Activated CD4-positive, alpha-beta T cell treated with anti-CD3 and anti-CD28 coated beads, Interleukin-2, amount 50 U/mL, for 4 hours (primary cell): ENCODE results near the gene CCR6.

ENCODE experiments used
- DNase-seq, 2 experiments: peaks; one replicate each; pipeline ENCODE4 v3.0.0-alpha.2; 2020

Gene CCR6

DNA sequence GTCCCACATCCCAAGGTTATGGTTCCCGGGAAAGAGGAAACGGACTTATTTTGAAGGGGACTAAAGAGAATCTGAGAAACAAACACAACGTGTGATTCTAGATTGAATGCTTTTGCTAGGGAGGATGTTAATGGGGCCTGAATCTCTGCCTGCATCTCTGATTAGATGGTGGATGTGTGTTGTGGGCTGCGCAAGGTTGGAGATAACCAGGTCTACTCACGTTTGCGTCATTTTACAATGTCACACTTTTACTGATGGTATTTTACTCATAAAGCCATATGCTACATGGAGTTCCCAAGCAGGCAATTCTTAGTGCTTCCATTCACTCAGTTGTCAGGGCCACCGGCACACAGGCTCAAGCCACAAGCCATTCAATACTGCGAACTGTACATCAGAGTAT is 23.2 kb upstream of the CCR6 start:
- DNase-seq, result no peak

DNA sequence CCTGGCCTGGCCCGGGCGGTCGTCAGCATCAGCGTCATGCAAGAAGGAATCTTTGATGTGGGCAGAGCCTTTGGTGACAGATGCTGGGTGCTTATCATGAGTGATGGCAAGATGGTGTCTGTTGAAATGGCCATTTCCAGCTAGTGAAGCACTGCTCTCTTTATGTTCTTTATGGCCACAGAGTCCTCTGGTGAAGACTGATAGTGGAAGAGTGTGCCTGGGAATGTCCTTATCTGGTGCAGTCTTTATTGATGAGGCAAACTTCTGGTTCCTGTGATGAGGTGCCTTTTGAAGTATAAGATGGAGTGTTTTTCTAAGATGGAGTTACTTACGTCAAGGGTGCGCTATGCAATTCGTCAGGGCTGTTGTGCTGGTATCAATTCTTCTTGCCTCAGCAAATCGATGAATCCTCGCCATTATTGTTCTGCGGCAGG is 22.6 kb upstream of the CCR6 start:
- no peak for DNase-seq

DNA sequence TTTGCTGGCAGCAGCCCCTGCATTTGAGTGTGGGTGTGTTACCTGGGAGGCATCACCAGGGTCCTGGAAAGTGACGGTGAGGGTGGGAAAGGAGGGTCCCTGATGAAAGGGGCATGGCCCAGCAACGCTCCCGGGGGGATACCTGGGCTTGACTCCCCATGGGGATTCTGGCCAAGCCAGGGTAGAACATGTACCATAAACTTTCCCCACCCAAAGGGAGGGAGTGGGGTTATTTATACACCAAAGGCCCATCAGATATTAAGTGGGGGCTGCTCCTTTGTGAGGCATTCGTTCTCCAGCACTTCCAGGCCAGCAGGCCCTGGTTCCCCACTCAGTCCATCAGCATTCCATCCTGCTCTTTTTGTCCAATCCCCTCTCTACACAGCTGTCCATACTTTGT is 20.6 kb upstream of the CCR6 start:
- DNase-seq, result no peak

DNA sequence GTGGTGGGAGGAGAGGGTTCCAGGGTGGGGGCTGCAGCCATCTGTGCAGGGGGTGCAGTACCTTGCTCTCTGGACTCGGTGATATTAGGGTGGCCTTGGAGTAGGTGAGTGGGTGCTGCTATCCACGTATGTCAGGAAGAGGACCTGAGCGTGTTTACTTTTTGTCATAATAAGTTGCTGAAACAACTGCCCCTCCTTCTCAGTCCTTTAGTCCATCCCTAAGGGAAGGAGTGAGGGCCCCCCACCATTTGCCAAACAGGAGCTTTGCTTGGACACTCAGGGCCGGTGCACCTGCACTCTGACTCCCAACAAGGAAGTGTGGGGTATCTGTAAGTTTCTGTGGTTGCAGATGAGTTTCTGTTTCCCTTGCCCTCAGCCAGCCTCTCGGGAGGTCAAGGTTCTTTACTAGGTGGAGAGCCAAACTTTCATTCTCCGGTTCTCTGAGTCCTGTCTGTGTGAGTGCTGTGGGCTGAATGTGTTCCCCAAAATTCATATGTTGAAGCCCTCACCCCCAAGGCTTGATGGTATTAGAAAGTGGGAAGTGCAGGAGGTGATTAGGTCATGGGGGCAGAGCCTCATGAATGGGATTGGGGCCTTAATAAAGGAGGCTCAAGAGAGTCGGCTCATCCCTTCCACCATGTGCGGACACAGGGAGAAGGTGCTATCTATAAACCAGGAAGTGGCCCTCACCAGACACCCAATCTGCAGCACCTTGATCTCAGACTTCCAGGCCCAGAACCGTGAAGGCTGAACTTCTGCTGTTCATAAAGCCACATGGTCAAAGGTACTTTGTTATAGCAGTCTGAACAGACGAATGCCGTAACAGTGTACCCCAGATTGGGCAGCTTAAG is 19.6 kb upstream of the CCR6 start:
- no peak for DNase-seq

DNA sequence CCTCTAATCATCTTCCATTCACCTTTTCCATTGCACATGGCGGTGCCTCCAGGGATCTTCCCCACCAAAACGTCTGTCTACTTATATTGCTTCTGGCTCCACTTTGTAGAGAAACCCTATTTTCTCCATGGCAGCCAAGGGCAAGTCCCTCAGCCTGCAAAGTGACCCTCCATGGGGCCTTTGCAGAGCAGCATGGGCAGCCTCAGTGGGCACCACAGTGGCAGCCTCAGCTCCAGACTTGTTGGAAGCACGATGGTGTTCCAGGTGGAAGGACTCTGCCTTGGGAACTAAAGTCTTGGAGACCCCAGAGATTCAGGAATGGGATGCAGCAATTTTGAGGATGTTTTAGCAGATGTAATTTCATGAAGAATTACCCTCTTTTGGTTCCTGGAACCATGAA is 18.5 kb upstream of the CCR6 start:
- no peak for DNase-seq

DNA sequence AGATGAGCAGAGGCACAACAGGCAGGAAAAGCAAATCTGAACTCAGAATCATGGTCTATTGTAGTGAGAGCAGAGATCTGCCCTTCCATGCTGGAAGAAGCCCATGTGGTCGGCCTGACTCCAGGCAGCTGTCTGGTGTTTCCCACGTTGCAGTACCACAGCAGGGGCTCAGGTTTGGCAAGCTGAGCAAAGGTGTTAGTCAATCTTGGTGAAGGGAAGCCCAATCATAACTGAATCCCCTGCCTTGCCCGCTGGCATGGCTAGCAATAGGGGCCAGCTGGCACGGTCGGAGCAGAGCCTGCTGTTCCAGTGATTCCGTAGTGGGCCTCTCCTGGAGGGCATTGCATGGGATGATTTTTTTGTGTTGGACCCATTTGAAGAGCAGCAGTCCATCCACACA is 17.8 kb upstream of the CCR6 start:
- DNase-seq, result no peak

DNA sequence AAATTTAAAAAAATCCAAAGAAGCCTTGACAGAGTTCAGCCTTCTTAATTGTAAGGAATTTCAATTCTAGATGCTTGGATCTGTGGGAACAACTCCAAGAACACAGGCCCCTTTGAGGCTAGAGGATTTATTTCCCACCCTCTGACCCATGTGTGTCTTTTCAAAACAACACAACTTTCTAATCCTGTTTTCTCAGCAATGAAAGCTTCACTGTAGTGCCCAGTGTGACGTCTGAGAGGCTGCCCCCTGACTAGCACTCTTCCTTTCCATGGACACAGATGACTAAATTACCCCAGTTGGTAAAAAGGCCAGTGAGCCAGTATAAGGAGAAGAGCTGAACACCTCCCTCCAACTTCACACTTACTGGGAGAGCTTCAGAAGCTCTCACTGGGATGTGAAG is 16.5 kb upstream of the CCR6 start:
- no peak for DNase-seq

DNA sequence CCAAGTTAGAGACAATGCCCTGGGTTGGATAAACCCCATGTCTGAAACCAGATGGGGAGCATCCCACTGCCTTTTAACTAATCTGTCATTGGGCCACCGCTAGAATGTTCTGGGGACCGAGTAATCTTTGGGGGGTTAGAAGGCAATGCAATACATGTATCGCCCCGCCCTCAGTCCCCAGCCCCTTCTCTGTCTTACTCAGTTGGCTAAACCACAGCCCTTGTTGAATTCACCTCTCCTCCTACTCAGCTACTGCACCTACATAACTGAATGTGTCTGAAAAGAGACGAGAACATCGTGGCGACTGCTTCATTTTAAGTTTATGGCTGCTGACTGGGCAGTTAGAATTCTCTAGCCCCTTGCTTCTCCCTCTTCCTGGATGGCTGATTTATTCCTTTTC is 15.1 kb upstream of the CCR6 start:
- DNase-seq, result no peak

DNA sequence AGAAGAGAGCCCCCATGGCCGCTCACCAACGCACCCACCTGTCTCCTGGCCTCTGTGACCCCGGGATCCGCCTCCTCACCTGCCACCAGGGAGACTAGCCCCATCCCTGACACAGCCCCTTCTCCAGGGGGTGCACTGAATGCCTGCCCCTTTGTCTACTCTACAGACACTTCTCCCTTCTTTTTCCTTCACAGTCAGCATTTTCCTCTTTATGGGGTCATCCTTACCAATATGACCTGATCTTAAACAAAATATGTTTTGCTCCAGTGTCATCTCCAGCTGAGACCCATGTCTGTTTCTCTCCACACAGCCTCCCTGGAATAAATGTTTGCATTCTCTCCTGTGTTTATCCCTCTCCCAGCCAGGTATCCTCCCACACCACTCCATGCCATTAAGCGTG is 14.6 kb upstream of the CCR6 start:
- DNase-seq, result no peak

DNA sequence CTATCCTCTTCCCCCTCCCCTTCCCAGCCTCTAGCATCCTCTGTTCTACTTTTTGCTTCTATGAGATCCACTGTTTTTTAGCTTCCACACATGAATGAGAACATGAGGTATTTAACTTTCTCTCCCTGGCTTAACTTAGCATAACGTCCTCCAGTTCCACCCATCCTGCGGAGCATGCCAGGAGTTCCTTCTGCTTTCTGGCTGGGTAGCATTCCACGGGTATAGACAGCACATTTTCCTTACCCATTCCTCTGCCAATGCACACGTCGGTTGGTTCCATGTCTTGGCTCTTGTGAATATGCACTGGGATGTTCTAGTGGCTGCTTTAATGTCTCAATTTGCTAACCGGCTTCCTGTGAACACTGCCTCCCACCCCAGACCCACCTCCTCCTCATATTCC is 13.2 kb upstream of the CCR6 start:
- DNase-seq, result no peak

DNA sequence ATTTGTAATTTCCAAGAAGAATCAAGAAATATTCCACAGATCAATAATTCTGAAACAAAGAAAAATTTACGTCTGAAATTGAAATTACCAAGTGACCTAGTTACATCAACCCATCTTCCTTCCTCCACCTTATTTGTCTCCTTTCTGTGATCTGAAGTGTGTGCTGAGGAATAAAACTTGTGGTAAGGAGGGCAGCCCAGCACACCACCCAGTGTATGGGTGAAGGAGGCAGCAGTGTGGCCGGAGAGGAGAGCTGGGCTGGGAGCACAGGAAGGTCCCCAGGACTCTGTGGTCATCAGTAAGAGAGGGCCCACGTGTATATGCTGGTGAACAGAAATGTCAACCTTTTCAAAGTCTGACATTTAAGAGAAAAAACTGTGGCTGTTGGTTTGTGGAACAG is 11.3 kb upstream of the CCR6 start:
- no peak for DNase-seq

DNA sequence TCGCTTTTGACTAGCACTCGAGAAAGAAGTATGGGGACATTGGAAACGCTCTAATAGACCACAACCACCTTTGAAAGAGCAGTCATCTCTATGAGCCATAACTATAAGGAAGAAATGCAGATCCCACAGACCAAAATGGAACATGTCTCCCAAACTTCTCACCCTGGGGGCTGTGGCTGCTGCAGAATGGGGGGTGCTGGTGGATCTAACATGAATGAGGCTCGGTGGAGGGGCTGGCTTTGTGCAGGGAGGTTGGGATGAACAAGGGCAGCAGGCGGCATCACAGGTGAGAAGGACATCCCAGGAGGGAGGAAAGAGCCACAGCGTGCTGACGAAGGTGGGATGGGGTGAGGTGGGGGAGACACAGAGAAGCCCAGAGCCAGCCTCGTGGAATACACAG is 10.5 kb upstream of the CCR6 start:
- no peak for DNase-seq

DNA sequence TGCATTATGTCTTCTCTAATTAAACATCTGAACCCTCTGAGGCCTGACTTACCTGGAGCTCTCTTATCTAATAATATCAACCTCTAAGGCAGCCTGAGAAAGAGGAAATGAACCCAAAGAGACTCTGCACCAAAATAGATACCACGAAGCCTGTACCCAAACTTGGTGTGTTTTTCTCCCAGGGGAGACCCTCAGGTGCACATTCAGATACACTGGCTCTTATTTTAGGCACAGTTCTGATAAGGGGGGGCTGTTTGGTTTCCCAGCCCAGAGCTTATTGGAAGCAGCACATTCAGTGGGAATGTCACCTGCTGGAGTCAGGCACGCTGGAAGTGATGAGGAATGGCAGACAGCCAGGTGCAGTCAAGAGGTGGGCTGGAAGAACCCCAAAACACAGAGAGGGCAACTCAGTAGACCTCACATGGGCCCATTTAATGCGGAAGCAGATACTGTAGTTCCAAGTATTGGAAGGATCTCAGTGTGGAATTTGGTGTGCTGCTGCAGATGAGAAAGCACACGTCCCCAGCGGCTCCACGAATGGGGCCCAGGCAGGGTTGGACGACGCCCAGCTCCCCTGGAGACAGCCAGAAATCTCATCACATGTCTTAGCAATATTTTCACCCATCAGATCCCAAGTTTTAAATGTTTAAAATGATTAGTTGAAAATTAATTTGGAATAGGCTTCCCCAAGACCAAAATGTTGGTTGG is 9.7 kb upstream of the CCR6 start:
- no peak for DNase-seq

DNA sequence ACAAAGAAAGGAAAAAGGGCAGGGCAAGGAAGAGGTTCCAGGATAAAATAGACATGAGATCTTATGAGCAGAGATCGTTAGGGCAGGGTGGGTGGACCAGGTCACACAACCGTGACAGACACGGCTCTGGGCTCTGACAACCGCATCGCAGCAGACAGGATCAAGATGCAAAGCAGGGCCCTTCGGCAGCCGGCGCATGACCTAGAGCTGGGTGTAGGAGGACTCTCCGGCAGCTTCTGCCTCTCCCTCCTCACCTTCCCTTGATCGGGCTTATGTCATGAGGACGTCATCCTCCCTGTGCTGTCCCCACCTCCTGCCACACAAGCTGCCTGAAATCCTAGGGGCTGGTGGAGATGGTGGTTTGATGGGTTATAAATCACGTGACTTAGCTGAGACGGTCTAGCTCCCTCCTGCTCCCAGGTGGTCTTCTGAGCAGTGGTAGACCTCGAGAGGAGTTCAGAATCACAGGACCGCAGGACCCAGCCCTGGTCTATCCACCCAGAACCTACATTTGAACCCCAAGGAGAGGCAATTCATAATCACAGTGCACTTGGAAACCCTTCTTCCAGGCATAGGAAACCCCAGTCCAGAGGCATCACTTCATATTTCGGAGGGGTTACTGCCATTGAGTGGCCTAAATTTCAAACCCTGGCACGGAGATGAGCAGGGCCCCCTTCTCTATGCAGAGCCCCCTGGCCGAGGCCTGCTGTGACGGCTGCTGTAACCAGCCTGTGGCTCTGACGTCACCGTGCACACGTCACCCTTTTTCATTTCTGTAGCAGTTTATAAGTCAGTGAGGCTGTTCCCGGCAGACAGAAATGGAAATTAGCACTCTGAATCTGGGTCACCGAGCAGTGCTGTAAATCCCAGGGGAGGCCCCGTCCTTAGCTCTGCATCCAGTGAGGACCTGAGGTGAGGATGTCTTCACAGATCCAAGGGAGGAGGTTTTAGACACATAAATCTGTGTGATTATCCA is 8.7 kb upstream of the CCR6 start:
- DNase-seq, result peak; percentile 54 to 56

DNA sequence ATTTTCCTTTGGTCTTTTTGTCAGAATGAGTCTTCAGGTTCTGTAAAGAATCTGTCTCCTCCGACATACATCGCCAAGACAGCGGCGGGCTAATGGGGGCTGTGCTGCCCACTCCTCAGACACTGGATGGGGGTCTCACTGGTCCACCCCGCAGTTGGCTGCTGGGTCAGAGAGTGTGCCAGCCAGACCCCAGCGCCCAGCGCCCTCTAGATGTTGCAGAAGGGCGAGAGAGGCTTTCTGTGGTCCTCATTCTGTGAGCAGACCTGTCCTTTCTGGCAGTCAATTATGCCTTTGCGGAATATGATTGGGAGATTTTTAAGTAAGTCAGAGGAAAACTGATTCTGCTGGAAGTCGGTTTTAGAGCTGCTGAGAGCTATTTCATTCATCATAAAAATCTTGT is 7.8 kb upstream of the CCR6 start:
- DNase-seq, result no peak

DNA sequence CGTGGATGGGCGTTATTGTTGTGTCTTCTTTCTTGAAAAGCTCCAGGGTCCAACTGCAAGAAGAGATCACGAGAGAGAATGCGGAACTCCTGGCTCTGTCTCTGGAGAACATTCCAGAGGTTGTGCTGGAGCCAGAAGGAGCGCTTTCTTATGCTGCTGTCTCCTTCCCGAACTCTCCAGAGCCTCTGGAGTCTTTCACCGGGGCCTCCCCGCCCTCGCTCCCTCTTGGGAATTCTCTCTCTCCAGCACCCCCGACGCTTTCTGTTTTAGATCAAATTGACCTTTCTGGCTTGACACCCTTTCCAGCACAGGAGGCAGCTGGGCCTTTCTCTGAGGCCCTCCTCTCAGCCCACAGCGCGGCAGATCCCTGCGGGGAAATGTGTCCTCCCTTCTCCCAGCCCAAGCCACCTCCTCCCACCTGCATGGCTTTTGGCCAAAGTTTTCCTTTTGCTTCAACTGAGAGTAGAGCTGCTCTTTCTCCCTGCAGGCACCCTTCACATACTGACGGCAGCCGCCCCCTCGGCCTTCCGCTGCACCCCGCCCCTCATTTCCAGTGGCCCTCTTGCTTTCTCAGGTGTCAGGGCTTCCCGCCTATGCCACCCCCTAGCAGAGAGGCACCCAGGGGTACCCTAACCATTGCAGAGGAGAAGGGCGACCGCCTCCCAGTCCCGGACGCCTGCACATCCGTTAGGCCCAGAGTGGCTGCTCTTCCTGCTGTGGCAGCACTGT is 6.6 kb upstream of the CCR6 start:
- no peak for DNase-seq

DNA sequence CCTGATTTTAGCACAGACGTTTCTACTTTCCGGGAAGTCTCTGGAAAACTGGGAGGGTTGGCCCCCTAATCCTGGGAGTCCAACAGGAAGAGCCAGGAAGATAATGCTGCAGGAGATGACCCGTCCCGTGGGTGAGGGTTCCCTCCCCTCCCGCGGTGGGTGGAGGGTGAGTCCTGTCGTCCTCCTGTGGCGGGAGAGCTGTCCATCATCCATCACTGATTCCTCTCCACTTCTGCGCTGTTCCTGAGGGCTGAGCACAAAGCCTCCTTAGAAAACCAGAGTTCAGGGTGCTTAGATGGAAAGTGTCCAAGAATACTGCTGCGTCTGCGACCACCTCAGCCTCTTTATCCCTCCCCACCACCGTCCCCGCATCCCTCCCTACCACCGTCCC is 6.1 kb upstream of the CCR6 start:
- DNase-seq, result no peak

DNA sequence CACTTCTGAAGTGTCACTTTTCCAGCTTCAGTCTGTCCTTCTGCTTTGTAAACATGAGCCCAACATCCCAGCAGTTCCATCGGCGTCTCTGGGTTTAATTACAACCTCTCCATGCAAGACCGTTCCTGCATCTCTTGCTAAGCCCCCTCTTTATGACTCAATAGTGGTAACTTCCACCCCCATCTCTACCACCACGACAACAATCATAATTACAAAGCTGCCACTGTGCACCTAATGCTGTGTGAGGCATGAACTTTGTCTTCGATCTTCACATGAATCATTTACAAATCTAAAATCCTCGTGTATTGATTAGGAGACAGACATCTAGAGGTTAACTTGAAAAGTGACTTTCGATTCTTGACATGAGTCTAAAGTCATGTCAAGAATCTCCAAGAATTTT is 4.9 kb upstream of the CCR6 start:
- DNase-seq, result no peak

DNA sequence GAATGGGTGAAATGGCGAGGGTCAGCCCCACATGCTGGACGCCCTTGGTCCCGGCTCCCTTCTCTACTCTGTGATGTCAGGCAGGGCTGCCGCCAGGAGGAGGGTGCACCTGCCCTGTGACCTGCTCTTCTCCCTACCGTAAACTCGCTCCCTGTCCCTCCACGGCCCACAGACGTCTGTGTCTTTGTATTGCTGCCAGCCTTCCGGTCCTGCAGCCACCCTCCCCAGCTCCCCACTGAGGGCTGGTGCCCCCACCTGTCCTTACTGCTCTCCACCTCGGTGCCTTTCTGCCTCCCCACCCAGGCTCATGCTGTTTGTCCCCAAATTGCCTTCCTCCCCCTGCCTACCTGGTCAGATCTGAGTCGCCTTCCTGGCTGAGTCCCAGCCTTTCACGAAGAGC is 4.1 kb upstream of the CCR6 start:
- no peak for DNase-seq

DNA sequence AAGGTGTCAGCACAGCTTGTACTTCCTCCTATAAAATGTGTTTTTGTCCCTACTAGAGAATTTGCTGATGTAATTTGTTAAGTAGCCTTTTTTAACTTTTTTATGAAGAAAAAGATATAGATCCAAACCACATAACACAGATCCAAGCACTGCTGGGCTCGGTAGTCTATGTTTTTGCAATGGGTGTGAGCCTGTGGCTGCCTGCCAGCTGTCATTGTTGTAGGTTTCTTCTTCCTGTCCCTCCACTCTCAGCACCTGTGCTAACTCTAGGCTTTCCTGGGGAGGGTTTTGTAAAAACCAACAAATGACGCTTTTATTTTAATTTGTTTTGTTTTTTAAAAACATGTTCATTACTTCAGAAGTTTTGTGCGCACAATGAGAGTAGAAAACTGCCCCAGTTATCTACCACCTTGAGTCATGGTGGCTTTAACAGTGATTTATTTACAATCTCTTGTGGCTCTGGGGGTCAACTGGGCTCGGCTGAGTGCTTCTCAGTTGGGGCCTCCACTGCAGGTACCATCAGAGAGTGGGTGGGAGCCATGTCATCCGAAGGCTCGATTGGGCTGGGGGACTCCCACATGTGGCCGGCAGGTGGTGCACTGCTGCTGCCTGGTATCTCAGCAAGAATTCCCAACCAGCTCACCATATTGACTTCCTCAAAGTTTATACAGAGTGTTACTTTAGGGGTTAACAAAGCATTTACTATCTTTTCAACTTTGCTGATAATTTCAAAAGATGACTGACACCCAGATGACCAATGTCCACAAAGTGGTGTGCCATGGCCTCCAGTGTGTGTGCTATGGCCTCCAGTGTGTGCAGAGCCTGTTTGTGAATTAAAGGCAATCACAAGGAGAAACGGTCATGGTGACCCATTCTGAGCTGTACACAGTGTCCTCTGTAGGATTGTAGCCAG is 3.0 kb upstream of the CCR6 start:
- DNase-seq, result no peak

DNA sequence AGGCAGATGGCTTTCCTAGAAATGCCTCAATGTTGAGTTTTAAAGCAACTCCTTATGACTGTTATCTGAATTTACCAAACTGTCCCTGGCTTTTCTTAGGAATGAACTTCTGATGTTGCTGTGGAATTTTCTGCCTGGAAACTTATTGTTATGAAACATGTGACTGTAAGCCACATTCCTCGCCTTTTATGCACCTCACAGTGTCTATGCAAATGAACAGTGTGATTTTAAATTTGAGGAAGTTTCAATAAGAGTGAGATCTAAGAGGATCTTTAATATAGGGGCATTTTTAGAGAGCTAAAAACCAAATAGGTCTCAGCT is 2.4 kb upstream of the CCR6 start:
- DNase-seq, result no peak

DNA sequence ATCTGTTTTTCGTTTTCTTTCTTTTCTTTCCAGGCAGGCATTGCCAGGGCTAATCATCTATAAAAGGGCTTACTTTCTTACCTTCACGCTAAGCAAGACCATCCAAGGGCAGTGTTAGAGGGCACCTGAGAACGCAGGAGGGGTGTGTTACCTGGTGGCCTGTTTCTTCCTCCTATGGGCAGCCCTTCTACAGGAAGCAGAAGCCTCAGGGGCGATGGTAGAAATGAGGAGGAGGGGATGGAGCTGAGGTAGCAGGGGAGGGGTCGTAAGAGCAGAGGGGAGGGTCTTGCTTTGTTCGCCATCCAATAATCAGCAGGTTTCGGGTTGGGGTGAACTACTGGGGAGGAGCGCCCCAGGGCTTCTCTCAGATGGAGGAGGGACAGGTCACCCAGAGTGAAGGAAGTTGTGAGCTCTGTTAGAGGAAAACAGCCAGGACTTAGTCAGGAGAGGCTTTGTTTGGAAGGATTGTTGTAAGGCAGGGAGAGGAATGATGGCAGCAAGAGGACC is 1.5 kb upstream of the CCR6 start:
- no peak for DNase-seq
